ENCODE data around the gene IL10RB. TPM values are rescaled to one million over a fixed set of nuclear protein-coding genes. Genes with fewer than 3 reads are reported as not detected.
A peak's percentile ranks its signal among the peaks of the same experiment; 100 is the strongest.
"Not testable (repeated sequence)": the region's sequence is repeated elsewhere in the genome, so short reads cannot be mapped to it uniquely, and the experiment has no call there.

IL10RB gene
- total RNA-seq, 4 donors from 2014 or later: 17.5 to 27.3 (median 21.3) TPM

DNA sequence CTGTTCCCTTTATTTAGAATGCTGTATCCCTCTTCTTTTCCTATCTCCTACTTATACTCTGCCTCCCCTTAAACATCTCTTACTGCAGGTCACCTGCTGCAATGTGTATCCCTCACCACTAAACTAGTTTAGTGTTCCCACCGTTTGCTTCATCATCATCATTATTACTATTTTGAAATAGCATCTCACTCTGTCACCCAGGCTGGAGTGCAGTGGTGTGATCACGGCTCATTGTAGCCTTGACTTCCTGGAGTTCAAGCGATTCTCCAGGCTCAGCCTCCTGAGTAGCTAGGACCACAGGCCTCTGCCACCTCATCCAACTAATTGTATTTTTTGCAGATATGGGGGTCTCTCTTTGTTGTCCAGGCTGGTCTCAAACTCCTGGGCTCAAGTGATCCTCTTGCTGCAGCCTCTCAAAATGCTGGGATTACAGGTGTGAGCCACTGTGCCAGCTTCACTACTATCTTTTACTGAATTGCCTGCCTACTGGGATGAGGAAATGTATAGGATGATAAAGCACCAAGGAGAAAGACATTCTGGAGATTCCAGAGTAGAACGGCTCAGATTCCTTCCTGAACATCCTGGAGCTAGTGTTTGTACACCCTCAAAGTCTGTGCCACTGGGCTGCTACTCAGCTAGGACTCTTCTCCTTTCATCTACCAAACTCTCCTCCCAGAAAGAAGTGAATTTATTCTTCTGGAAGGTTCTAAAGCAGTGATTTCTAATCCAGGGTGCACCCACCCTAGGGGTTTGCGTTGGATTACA lies 50.0 kb downstream of the IL10RB start:
- no peaks in the 10 kb centered on the region for H3K4me1 ChIP-seq
- 75 to 76% methylated on average over 5 of the region's 5 CpGs for WGBS, 2 donors
- H3K4me3 ChIP-seq: no peak overlapping the region
- DNase-seq (ENCODE audit: low spot score in 2 of 2): no peak
- no peaks in the 10 kb centered on the region for H3K27me3 ChIP-seq
- no peak for TF ChIP-seq POLR2A (IDR thresholded peaks at IDR 0.05)
- TF ChIP-seq, protein P1, sequence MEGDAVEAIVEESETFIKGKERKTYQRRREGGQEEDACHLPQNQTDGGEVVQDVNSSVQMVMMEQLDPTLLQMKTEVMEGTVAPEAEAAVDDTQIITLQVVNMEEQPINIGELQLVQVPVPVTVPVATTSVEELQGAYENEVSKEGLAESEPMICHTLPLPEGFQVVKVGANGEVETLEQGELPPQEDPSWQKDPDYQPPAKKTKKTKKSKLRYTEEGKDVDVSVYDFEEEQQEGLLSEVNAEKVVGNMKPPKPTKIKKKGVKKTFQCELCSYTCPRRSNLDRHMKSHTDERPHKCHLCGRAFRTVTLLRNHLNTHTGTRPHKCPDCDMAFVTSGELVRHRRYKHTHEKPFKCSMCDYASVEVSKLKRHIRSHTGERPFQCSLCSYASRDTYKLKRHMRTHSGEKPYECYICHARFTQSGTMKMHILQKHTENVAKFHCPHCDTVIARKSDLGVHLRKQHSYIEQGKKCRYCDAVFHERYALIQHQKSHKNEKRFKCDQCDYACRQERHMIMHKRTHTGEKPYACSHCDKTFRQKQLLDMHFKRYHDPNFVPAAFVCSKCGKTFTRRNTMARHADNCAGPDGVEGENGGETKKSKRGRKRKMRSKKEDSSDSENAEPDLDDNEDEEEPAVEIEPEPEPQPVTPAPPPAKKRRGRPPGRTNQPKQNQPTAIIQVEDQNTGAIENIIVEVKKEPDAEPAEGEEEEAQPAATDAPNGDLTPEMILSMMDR (IDR thresholded peaks at IDR 0.05): no peak
- no peak for TF ChIP-seq EP300 (IDR thresholded peaks at IDR 0.05)
- H3K27ac ChIP-seq: no peak overlapping the region
- H3K36me3 ChIP-seq: no peaks in the 10 kb centered on the region
- no peaks in the 10 kb centered on the region for H3K9me3 ChIP-seq

- no peak overlapping the region for H3K4me3 ChIP-seq
- H3K4me1 ChIP-seq: no peaks in the 10 kb centered on the region
- H3K27ac ChIP-seq: no peak overlapping the region
- H3K9me3 ChIP-seq: no peaks in the 10 kb centered on the region
- TF ChIP-seq EP300 (IDR thresholded peaks at IDR 0.05): peak in 1 of 2 donors; percentile 15
- TF ChIP-seq POLR2A (IDR thresholded peaks at IDR 0.05): no peak
- H3K36me3 ChIP-seq: no peaks in the 10 kb centered on the region
- no peak for DNase-seq (ENCODE audit: low spot score in 2 of 2)
- H3K27me3 ChIP-seq: no peaks in the 10 kb centered on the region
- 47 to 51% methylated on average over 6 of the region's 6 CpGs for WGBS, 2 donors
These were observed 51.0 kb downstream of the IL10RB start for GRCh38 chr21:33317145-33317544.

- TF ChIP-seq, protein P1 (IDR thresholded peaks at IDR 0.05): no peak
These were observed 51.8 kb downstream of the IL10RB start for GRCh38 chr21:33317786-33318486.

GRCh38 chr21:33321005-33321404 lies 54.8 kb downstream of the IL10RB start:
- H3K27me3 ChIP-seq; H3K27ac ChIP-seq; H3K4me3 ChIP-seq; DNase-seq (ENCODE audit: low spot score in 2 of 2); H3K4me1 ChIP-seq; H3K9me3 ChIP-seq; H3K36me3 ChIP-seq: not testable (repeated sequence)
- 82 to 88% methylated on average over 17 of the region's 17 CpGs for whole genome bisulfite sequencing, 2 donors

More at GRCh38 chr21:33317786-33318486, 51.8 kb downstream of the IL10RB start:
- Histone ChIP-seq H3K4me1 (no peaks in the 10 kb centered on the region), H3K9me3 (no peaks in the 10 kb centered on the region), H3K36me3 (no peaks in the 10 kb centered on the region), H3K27me3 (no peaks in the 10 kb centered on the region), H3K27ac (no peak overlapping the region), H3K4me3 (no peak overlapping the region)
- 87 to 89% methylated on average over 14 of the region's 14 CpGs for WGBS, 2 donors
- no peak for DNase-seq (ENCODE audit: low spot score in 2 of 2)

DNA sequence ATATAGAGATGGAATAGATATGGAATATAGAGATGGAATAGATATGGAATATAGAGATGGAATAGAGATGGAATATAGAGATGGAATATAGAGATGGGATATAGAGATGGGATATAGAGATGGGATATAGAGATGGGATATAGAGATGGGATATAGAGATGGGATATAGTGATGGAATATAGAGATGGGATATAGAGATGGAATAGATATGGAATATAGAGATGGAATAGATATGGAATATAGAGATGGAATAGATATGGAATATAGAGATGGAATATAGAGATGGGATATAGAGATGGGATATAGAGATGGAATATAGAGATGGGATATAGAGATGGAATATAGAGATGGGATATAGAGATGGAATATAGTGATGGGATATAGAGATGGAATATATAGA lies 57.4 kb downstream of the IL10RB start:
- Histone ChIP-seq H3K4me1 (peaks cover 0 to 30% (median 12%) of the 10 kb centered on the region in 4 donors), H3K4me3 (peak overlapping the region in 2 of 4 donors; percentile 81 to 92), H3K27ac (peak overlapping the region in 3 of 4 donors; percentile 97 to 99 (median 99))
- not testable (repeated sequence) for H3K36me3 ChIP-seq; H3K9me3 ChIP-seq; H3K27me3 ChIP-seq; DNase-seq (ENCODE audit: low spot score in 2 of 2)

- Histone ChIP-seq H3K27ac (peak within 1 kb of the TSS; percentile 93 to 100 (median 98)), H3K36me3 (peaks cover 0 to under 1% (median 0%) of the 10 kb centered on the region in 3 donors), H3K4me1 (peaks cover 0 to 33% (median 12%) of the 10 kb centered on the region in 4 donors), H3K4me3 (peak within 1 kb of the TSS; percentile 70 to 96 (median 86)), H3K9me3 (no peaks in the 10 kb centered on the region), H3K27me3 (no peaks in the 10 kb centered on the region)
- DNase-seq (ENCODE audit: low spot score in 2 of 2): peak; percentile 99
- 0 to 1% methylated on average over 71 to 80 of the region's 86 CpGs for WGBS, 2 donors
- TF ChIP-seq, protein P1 (IDR thresholded peaks at IDR 0.05): peak in 2 of 5 experiments; percentile 19 to 45
- TF ChIP-seq POLR2A (IDR thresholded peaks at IDR 0.05): peak; percentile 90 to 91
- TF ChIP-seq EP300 (IDR thresholded peaks at IDR 0.05): peak; percentile 32 to 96
These were observed 58.4 kb downstream of the IL10RB start, which contains the start of gene IFNAR1 for GRCh38 chr21:33324291-33325221. Gene IFNAR1 (plus strand): TSS chr21:33324970. CDS start chr21:33325056, 86 bp downstream.
